Measurements from ENCODE around the gene SMARCA4. TPM values are rescaled to one million over a fixed set of nuclear protein-coding genes. Genes with fewer than 3 reads are reported as not detected.

SMARCA4 gene
- total and polyA plus RNA-seq, 4 donors: 15.9 to 35.4 (median 22.5) TPM

DNA sequence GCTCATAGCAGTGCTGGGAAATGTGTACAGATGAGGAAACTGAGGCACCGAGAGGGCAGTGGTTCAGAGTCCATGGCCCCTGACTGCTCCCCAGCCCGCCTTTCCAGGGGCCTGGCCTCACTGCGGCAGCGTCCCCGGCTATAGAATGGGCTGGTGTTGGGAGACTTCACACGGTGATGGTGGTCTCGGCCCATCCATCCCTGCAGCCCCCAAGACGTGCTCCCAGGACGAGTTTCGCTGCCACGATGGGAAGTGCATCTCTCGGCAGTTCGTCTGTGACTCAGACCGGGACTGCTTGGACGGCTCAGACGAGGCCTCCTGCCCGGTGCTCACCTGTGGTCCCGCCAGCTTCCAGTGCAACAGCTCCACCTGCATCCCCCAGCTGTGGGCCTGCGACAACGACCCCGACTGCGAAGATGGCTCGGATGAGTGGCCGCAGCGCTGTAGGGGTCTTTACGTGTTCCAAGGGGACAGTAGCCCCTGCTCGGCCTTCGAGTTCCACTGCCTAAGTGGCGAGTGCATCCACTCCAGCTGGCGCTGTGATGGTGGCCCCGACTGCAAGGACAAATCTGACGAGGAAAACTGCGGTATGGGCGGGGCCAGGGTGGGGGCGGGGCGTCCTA, 144.3 kb downstream of the SMARCA4 start:
- H3K36me3 ChIP-seq (ENCODE audit: control insufficient read depth in 4 of 4, insufficient read depth in 3 of 4, low read depth in 1 of 4, low read length in 3 of 4): peaks cover 27 to 79% (median 59%) of the 10 kb centered on the region in 4 donors
- no peak overlapping the region for H3K27ac ChIP-seq (ENCODE audit: low read depth in 1 of 2, low read length in 2 of 2)
- WGBS: 92% methylated on average over 36 of the region's 36 CpGs
- TF ChIP-seq, protein P1, sequence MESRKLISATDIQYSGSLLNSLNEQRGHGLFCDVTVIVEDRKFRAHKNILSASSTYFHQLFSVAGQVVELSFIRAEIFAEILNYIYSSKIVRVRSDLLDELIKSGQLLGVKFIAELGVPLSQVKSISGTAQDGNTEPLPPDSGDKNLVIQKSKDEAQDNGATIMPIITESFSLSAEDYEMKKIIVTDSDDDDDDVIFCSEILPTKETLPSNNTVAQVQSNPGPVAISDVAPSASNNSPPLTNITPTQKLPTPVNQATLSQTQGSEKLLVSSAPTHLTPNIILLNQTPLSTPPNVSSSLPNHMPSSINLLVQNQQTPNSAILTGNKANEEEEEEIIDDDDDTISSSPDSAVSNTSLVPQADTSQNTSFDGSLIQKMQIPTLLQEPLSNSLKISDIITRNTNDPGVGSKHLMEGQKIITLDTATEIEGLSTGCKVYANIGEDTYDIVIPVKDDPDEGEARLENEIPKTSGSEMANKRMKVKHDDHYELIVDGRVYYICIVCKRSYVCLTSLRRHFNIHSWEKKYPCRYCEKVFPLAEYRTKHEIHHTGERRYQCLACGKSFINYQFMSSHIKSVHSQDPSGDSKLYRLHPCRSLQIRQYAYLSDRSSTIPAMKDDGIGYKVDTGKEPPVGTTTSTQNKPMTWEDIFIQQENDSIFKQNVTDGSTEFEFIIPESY (IDR thresholded peaks at IDR 0.05): no peak
- TF ChIP-seq TAF1 (conservative IDR thresholded peaks at IDR 0.05): no peak
- TF ChIP-seq HNF4G (IDR thresholded peaks at IDR 0.05): no peak
- no peak for TF ChIP-seq GABPA (IDR thresholded peaks at IDR 0.05 in 1 of 2, conservative IDR thresholded peaks at IDR 0.05 in 1 of 2)
- TF ChIP-seq, protein P2, sequence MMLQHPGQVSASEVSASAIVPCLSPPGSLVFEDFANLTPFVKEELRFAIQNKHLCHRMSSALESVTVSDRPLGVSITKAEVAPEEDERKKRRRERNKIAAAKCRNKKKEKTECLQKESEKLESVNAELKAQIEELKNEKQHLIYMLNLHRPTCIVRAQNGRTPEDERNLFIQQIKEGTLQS (IDR thresholded peaks at IDR 0.05): no peak
- TF ChIP-seq FOXA2 (IDR thresholded peaks at IDR 0.05): no peak
- no peak for TF ChIP-seq RXRA (IDR thresholded peaks at IDR 0.05)
- no peak for TF ChIP-seq RAD21 (IDR thresholded peaks at IDR 0.05)
- H3K9ac ChIP-seq (ENCODE audit: low read depth in 1 of 2, low read length in 2 of 2): no peak overlapping the region
- DNase-seq (ENCODE audit: low spot score): no peak
- H3K4me3 ChIP-seq (ENCODE audit: low read depth in 1 of 3, low read length in 3 of 3): no peak overlapping the region
- H3K27me3 ChIP-seq (ENCODE audit: control insufficient read depth in 4 of 4, insufficient read depth in 4 of 4, low read length in 3 of 4): no peaks in the 10 kb centered on the region
- no peaks in the 10 kb centered on the region for H3K9me3 ChIP-seq (ENCODE audit: control insufficient read depth in 4 of 4, low read length in 3 of 4)
- H3K4me1 ChIP-seq (ENCODE audit: control insufficient read depth in 4 of 4, insufficient read depth in 4 of 4, low read length in 3 of 4): peaks cover 0 to 9% (median 3%) of the 10 kb centered on the region in 4 donors

DNA sequence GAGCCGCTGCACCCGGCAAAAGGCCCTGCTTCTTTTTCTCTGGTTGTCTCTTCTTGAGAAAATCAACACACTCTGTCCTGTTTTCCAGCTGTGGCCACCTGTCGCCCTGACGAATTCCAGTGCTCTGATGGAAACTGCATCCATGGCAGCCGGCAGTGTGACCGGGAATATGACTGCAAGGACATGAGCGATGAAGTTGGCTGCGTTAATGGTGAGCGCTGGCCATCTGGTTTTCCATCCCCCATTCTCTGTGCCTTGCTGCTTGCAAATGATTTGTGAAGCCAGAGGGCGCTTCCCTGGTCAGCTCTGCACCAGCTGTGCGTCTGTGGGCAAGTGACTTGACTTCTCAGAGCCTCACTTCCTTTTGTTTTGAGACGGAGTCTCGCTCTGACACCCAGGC, 145.6 kb downstream of the SMARCA4 start:
- WGBS: 89% methylated on average over 13 of the region's 13 CpGs
- peak overlapping the region in 1 of 2 donors; percentile 28 for H3K27ac ChIP-seq (ENCODE audit: low read depth in 1 of 2, low read length in 2 of 2)
- DNase-seq (ENCODE audit: low spot score): no peak
- H3K9ac ChIP-seq (ENCODE audit: low read depth in 1 of 2, low read length in 2 of 2): no peak overlapping the region
- TF ChIP-seq FOXA1 (IDR thresholded peaks at IDR 0.05): no peak
- no peak for TF ChIP-seq CTCF (IDR thresholded peaks at IDR 0.05; ENCODE audit: low read depth, low read length, missing input control)
- TF ChIP-seq, protein P3, sequence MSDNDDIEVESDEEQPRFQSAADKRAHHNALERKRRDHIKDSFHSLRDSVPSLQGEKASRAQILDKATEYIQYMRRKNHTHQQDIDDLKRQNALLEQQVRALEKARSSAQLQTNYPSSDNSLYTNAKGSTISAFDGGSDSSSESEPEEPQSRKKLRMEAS (IDR thresholded peaks at IDR 0.05): no peak
- no peak for TF ChIP-seq EGR1 (IDR thresholded peaks at IDR 0.05; ENCODE audit: low read depth in 2 of 2)
- TF ChIP-seq, protein P2 (IDR thresholded peaks at IDR 0.05): no peak
- peaks cover 33 to 79% (median 62%) of the 10 kb centered on the region in 4 donors for H3K36me3 ChIP-seq (ENCODE audit: control insufficient read depth in 4 of 4, insufficient read depth in 3 of 4, low read depth in 1 of 4, low read length in 3 of 4)
- H3K4me3 ChIP-seq (ENCODE audit: low read depth in 1 of 3, low read length in 3 of 3): no peak overlapping the region
- no peaks in the 10 kb centered on the region for H3K9me3 ChIP-seq (ENCODE audit: control insufficient read depth in 4 of 4, low read length in 3 of 4)
- H3K27me3 ChIP-seq (ENCODE audit: control insufficient read depth in 4 of 4, insufficient read depth in 4 of 4, low read length in 3 of 4): no peaks in the 10 kb centered on the region
- peaks cover 0 to 18% (median 9%) of the 10 kb centered on the region in 4 donors for H3K4me1 ChIP-seq (ENCODE audit: control insufficient read depth in 4 of 4, insufficient read depth in 4 of 4, low read length in 3 of 4)

DNA sequence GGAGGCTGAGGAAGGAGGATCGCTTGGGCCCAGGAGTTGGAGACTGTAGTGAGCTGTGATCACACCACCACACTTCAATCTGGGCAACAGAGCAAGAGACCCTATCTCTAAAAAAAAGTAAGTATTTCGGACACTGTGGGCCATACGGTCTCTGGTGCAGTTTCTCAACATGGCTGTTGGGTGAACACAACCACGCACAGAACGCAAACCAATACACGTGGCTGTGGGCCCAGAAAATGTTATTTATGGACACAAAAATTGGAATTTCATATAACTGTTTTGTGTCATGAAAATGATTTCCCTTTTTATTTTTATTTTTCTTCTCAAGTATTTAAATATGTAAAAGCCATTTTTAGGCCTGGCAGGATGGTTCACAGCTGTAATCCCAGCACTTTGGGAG, 147.9 kb downstream of the SMARCA4 start:
- H3K9me3 ChIP-seq (ENCODE audit: control insufficient read depth in 4 of 4, low read length in 3 of 4): no peaks in the 10 kb centered on the region
- no peak overlapping the region for H3K27ac ChIP-seq (ENCODE audit: low read depth in 1 of 2, low read length in 2 of 2)
- no peak for DNase-seq (ENCODE audit: low spot score)
- no peak overlapping the region for H3K9ac ChIP-seq (ENCODE audit: low read depth in 1 of 2, low read length in 2 of 2)
- peaks cover 0 to 37% (median 23%) of the 10 kb centered on the region in 4 donors for H3K4me1 ChIP-seq (ENCODE audit: control insufficient read depth in 4 of 4, insufficient read depth in 4 of 4, low read length in 3 of 4)
- 91% methylated on average over 6 of the region's 6 CpGs for WGBS
- H3K4me3 ChIP-seq (ENCODE audit: low read depth in 1 of 3, low read length in 3 of 3): no peak overlapping the region
- H3K27me3 ChIP-seq (ENCODE audit: control insufficient read depth in 4 of 4, insufficient read depth in 4 of 4, low read length in 3 of 4): no peaks in the 10 kb centered on the region
- TF ChIP-seq HNF4A (conservative IDR thresholded peaks at IDR 0.05) (no peak), FOXA2 (IDR thresholded peaks at IDR 0.05) (no peak), TAF1 (conservative IDR thresholded peaks at IDR 0.05) (no peak), NR2F2 (IDR thresholded peaks at IDR 0.05) (no peak), JUND (IDR thresholded peaks at IDR 0.05) (no peak), EGR1 (IDR thresholded peaks at IDR 0.05; ENCODE audit: low read depth in 2 of 2) (no peak), RXRA (IDR thresholded peaks at IDR 0.05) (no peak)
- peaks cover 40 to 83% (median 61%) of the 10 kb centered on the region in 4 donors for H3K36me3 ChIP-seq (ENCODE audit: control insufficient read depth in 4 of 4, insufficient read depth in 3 of 4, low read depth in 1 of 4, low read length in 3 of 4)

Measured in liver (tissue), 9 donors.